NCI-H510A (cell line): Measurements from ENCODE around the gene SMR3B.

Experiments used
- DNase-seq: peaks from one replicate; lab custom pipeline; 2025; lab: John Stamatoyannopoulos, UW

SMR3B gene

DNA sequence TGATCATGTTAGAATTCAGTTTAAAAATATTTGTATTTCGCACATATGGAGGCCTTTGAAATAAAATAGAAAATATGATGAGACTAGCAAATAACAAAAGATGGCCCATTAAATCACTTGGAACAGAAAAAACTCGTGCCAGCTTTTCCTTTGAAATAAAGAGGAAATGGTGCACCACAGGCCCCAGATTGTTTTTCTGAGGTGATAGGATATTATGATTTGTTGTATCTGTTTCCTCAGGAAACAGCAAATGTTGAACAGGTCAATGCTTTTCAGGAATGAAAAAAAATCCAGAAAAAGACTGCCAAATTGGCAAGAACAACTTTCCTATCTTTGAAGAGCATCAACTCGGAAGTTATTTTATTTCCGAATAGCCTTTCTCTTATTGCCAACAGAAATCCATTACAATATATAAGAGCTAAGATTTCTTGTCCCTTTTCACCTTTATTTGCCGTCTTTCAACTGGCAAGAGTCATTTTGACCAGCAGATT lies at the start of gene SMR3B:
SMR3B (plus strand) TSS at position 441 of the 491 bp plus-strand sequence. CDS start 1,380 bp downstream, outside the sequence.
- no peak for DNase-seq

DNA sequence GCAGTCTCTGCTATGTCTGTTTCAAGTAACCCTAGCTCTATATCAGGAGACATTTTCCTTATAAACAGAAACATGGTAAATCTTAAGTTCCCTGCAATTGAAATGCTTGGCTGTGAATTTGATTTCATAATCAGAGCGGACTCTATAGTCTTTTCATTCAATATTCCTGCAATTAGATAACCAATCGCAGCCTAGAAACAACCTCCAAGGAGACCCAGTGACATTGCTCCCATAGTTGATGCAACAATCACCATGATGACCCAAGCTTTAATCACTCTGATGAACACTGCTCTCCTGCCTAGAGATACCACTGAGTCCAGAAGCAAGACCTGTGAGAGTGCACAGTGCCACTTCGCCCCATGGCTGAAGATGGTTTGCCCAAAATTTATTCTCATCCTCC lies 48.2 kb upstream of the SMR3B start, which contains the start of gene CABS1:
CABS1 (plus strand) TSS at position 301 of the 400 bp plus-strand sequence; CDS start at position 360, 59 bp downstream.
- no peak for DNase-seq

DNA sequence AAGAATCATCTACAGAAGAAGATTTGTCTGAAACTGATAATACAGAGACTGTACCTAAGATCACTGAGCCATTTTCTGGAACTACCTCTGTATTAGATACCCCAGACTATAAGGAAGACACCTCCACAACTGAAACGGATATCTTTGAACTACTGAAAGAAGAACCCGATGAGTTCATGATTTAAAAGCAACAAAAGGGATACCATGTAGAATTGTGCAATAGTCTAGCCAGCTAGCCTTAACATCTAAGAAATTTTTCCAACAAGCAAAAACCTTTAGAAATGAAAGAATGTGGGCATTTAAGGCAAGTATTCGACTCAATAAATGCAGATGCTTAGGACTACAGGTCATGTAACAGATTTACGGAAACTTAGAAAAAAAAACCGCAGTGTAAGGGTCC lies 46.9 kb upstream of the SMR3B start:
- no peak for DNase-seq

DNA sequence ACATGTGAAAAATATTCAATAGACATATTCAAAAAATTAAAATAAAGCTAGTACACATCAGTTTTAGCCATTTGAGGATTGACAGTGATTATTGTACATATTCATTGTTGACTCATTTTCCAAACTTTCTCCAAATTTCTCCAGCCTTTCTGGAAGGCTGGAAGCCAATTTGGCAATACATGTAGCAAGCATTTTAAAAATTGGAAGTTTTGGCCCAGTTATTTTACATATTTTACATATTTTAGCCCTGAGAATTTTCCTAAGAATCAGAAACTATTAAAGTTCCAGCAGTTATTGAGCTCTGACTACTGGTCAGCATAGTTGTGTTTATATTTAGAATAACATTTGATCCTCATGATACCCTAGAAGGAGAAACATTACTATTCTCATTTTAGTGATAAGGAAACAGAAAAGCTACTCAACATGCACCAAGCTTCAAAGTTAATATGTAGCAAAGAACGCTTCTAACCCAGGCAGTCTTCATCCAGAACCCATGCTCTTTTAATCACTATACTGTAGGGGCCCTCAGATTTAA lies 45.0 kb upstream of the SMR3B start:
- DNase-seq = no peak

DNA sequence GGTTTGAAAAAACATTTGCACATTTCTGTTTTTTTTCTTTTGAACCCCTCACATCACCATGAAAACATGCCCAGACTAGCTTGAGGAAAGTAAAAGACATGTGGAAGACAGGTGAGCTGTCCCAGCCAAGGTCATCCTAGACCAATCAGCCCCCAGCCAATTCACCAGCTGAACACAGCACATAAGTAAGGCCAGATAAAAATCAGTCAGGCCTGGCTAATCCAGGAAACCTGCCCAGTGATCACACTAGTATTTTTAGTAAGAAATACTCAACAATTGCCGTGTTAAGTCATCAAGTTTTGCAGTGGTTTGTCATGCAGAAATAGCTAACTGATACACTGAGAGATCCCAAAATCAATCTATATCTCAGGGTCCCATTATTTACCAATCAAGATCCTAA lies 26.7 kb upstream of the SMR3B start:
- no peak for DNase-seq

DNA sequence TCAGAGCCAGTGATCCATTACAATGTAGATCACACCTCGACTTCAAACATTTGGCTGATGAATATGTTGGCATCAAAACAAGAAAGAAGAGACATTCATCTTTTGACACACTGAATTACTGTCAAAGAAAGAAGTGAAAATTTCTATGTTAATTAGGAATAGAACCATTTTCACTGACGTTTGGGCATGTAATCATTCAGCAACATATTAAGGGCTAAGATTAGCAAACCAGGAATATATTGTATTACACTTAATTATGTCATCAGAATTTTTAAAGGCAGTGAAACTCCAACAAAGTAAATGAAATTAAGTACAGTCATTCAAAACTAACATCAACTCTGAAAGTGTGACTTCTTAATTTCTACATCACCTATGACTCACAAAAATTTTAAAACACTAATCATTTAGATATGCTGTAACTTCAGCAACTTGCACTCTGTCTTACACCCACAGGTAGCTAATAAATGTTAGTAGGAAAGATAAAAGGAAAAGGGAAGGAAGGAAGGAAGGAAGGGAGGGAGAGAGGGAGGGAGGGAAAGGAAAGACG lies 23.7 kb upstream of the SMR3B start:
- no peak for DNase-seq

DNA sequence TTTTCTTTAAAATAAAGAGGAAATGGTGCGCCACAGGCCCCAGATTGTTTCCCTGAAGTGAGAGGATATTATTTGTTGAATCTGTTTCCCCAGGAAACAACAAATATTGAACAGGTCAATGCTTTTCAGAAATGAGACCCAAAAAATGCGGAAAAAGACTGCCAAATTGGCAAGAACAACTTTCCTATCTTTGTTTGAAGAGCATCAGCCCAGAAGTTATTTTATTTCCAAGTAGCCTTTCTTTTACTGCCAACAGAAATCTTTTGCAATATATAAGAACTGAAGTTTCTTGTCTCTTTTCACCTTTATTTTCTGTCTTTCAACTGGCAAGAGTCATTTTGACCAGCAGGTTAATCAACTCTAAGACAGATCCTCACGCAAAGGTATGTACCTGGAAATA lies 22.5 kb upstream of the SMR3B start, which contains the start of gene SMR3A:
SMR3A (plus strand) TSS at position 301 of the 400 bp plus-strand sequence. CDS start 1,356 bp downstream, outside the sequence.
- no peak for DNase-seq

DNA sequence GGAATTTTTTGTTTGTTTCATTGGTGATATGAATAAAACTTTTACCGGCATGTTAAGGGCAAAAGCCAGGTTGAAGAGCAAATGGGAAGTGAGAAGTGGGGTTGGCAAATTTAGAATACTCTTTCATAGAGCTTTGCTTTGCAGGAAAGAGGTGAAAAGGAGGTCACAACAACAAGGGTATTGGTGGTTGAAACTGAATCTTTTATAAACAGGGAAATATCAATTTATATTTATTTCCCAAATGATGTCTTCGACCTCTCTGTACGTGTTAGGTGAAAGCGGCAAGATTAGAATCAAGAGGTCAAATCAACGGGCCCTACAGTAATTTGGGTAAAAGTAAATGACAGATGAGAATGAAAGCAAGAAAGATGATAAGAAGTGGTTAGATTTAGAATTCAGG lies 18.9 kb upstream of the SMR3B start:
- no peak for DNase-seq

DNA sequence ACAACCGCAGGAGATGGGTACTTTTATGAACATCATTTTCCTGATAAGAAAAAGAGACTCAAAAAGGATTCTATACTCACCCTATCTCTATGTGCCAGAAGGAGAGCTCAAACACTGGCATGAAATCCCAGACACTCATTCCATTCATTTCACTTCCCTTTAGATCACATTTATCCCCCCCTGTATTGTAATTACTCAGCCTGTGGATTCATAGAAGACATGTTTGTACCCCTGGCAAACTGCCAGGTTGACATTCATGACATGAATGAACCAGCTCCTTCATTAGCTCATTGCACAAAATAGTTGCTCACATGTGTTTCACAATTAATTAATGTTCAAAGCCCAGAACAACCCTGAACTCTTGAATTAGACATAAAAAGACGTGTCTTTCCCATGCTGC lies 17.5 kb upstream of the SMR3B start:
- DNase-seq = peak; percentile 8

DNA sequence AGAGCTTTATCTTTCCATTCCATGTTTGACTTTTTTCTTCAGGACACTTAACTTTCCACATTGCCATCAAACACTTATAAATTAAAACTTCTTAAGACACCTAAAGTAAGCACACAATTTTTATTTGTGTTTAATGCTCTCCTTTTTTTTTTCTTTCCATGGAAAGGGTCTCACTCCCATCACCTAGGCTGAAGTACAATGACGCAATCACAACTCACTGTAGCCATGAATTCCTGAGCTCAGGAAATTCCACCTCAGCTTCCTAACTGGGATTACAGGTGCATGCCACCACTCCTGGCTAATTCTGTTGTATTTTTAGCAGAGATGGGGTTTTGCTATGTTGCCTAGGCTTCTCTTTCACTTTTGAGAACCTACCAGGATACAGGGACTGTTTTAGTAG lies 15.1 kb upstream of the SMR3B start:
- DNase-seq = no peak

DNA sequence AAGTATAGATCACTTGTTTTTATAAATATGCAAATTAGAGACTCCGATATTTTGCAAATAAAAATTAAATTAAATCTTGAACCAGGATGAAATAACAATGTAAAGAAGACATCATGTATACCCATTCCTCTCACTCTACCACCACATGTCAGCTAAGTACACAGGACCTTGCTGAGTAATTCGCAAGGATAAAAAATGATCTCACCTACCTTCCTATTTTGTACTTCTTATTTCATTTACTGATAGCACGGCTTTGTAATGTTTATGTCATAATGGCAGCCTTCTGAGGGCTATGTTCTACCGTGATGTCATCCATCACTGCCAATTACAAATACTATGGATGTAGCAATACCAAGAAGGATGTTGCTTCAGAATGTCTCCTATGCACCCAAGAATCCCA lies 10.9 kb upstream of the SMR3B start:
- DNase-seq = no peak

DNA sequence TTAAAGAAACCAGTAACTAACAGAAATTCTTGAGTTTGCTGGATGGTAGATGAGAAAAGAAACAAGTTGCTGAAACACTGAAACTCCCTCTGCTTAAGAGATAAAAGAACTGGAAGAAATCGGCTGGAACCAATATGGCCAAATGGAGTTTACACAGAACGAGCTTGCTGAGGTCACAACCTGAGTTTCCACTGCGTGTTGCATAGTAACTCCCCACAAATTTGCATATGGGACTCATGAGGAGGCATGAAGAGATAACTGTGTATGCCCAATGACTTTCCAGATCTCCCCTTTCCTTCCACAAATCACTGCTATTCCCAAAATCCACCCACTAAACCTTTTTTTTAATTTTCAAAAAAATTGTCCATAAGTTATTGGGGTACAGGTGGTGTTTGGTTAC lies 10.2 kb upstream of the SMR3B start:
- DNase-seq = no peak

DNA sequence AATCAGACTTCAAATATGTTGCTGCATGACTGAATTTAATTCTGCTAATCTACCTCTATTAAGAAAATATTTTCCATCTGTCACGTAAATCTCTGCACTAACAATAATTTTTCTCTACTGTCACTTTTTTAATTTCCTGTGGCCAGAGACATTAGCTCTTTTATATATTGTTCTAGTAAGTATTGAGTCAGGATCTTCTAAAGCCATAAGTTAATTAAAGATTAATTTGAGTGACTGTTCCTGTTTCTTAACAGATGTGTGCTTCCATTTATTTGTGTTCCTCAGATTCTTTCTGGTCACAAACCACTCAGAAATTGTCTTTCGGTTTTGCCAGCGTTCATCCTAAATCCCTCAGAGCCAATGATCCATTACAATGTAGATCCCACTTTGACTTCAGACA lies 2.4 kb upstream of the SMR3B start:
- no peak for DNase-seq

DNA sequence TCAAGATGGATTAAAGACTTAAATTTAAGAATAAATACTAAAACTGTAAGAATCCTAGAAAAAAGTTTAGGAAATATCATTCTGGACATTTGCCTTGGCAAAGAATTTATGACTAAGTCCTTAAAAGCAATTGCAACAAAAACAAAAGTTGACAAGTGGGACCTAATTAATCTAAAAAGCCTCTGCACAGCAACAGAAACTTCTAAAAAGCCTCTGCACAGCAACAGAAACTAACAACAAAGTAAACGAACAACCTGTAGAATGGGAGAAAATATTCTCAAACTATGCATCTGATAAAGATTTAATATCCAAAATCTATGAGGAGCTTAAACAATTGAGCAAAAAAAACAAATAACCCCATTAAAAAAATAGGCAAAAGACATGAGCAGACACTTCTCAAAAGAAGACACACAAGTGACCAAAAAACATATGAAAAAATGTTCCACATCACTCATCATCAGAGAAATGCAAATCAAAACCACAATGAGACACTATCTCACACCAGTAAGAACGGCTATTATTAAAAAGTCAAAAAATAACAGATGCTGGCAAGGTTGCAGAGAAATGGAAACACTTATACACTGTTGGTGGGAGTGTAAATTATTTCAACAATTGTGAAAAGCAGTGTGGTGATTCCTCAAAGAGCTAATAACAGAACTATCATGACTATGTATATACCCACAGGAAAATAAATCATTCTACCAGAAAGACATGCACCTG lies 9.3 kb downstream of the SMR3B start:
- DNase-seq = no peak

DNA sequence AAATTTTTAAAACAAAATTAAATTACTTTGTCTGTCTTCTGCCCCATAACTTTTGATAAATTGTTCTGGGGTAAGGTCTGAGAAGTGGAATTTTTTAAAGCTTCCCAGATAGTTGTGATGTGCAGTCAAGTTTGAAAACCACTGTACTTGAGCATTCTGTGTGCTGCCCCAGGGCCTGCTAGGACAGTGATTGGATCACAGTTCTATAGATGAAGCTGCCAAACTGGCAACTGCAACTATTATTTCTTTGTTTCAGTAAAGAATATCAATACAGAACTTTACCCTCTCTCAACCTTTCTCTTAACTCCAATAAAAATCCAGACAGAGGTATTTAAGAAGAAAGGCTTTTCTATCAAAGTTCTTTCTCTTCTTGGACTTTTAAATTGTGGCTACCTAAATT lies 14.6 kb downstream of the SMR3B start, which contains the start of gene OPRPN:
OPRPN (plus strand) TSS at position 361 of the 400 bp plus-strand sequence. CDS start 1,346 bp downstream, outside the sequence.
- DNase-seq = no peak

DNA sequence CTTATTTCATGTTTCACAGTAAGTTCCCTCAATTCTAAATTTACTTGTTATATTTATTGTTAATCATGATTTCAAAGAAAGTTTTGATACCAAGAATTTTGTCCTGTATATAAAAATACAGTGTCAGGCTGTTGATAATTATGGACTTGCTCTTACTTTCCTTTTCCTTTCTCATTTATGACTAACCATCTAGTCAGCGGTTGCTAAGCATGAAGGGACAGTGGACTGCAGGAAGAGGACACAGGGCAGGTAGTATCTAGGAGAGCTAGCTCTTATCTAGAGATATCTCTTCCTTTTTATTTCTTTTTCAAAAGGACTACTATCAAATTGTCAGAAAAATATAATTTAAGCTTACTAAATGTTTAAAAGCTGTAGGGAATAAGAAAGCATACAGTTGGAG lies 16.4 kb downstream of the SMR3B start:
- DNase-seq = no peak

DNA sequence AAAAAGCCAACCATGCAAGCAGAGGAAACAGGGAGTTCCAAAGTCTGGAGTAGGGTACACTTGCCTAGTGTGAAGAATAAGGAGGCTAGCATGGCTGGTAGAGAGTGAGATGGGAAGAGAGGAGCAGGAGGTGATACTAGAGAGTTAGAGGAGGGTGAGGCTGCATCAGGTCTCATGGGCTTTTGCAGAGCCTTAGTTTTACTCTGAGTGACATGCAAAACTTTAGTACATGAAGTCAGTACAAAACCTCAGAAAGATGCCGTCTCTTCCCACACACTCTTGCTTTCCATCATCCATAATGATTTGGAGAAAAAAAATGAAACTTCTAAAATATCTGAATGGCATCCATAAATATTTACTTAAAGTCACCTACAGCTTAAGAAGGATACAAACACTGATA lies 19.8 kb downstream of the SMR3B start:
- DNase-seq = no peak

DNA sequence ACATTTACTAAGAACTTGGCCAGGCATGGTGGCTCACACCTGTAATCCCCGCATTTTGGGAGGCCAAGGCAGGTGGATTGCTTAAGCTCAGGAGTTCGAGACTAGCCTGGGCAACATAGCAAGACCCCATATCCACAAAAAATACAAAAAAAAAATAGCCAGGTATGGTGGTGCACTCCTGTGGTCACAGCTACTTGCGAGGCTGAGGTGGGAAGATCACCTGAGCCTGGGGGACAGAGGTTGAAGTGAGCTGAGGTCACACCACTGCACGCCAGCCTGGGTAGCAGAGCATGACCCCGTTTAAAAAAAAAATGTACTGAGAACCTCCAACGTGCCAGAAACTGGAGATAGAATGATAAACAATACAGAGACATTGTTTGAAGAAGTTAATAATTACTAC lies 22.8 kb downstream of the SMR3B start:
- DNase-seq = no peak

DNA sequence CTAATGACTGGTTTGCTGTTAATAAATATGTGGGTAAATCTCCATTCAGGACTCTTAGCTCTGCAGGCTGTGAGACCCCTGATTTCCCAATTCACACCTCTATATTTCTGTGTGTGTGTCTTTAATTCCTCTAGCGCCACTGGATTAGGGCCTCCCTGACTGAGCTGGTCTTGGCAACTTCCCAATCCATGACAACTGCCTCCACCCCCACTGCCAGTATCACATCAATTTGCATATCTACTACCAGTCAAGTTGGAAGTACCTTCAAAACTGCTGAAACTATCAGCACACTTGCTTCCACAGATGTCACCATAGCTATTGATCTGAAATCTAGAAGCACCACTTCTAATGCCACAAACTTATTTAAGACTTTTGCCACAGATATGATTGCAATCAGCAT lies 42.4 kb downstream of the SMR3B start:
- DNase-seq = no peak

DNA sequence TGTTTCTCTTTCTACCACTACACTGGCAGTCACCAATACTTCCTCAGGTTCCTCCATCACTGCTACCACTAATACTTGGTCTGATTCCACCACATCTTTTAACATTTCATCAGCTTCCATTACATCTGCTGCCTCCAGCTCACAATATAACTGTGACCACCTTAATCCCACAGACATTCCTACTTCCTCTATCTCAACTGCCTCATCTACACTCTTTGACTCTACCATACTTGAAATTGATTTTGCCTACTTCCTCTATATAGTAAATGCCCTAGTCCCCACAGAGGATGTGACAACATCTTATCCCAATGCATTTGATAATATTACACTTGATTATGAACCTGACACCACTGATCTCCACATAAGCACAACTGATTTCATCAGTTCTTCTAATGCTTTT lies 43.9 kb downstream of the SMR3B start:
- no peak for DNase-seq

DNA sequence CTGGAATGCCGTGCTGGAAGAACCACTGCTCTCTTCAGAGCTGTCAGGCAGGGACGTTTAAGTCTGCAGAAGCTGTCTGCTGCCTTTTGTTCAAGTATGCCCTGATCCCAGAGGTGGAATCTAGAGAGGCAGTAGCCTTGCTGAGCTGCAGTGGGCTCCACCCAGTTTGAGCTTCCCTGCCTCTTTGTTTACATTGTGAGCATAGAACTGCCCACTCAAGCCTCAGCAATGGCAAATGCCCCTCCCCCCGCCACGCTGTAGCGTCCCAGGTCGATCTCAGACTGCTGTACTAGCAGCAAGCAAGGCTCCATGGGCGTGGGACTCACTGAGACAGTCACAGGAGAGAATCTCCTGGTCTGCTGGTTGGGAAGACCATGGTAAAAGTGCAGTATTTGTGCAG lies 54.3 kb downstream of the SMR3B start:
- DNase-seq = no peak
